ENCODE measurements around the gene GOLT1B.

Gene GOLT1B

DNA sequence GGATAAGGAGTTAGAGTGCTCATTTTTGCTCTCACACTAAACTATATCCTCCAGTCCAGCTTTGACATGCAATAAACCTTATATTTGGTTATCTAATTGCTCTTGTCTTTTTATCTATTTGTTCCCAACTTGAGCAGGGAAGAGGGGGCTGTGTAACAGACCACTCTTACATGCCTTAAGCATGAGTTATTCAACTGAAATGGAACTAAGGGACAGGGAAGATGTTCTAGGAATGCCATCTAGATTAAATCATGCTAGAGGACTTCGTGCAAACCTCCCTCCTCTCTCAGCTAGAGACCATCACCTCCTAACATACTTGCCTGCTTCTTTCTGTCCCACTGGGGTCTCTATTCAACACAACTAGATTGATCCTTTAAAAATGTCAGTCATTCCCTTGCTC is 45.1 kb downstream of the GOLT1B start:
- no peaks in the 10 kb centered on the region for H3K36me3 ChIP-seq (ENCODE audit: low read length)
- H3K4me3 ChIP-seq (ENCODE audit: insufficient read depth, low read length, poor library complexity, severe bottlenecking), result no peak overlapping the region
- H3F3A ChIP-seq (ENCODE audit: insufficient read depth), result no peaks in the 10 kb centered on the region
- no peak for TF ChIP-seq EZH2phosphoT487 (conservative IDR thresholded peaks at IDR 0.05; ENCODE audit: low read length)
- TF ChIP-seq CTCF (IDR thresholded peaks at IDR 0.05; ENCODE audit: insufficient read depth, low read length, poor library complexity, severe bottlenecking), result no peak
- no peaks in the 10 kb centered on the region for H3K79me2 ChIP-seq (ENCODE audit: insufficient read depth, low read length)
- H3K9ac ChIP-seq (ENCODE audit: low read length), result no peak overlapping the region
- no peaks in the 10 kb centered on the region for H4K20me1 ChIP-seq (ENCODE audit: low read depth, low read length)
- H3K9me2 ChIP-seq (replicated peaks; ENCODE audit: insufficient read depth, low read length), result no peaks in the 10 kb centered on the region
- no peaks in the 10 kb centered on the region for H3K9me3 ChIP-seq (ENCODE audit: insufficient read depth, low read length)
- no peak overlapping the region for H3K27ac ChIP-seq (ENCODE audit: low read depth, low read length)
- no peak overlapping the region for H2AFZ ChIP-seq (ENCODE audit: low read depth, low read length, severe bottlenecking)
- no peak overlapping the region for H3K4me2 ChIP-seq (ENCODE audit: low read depth, low read length, poor library complexity, severe bottlenecking)
- no peaks in the 10 kb centered on the region for H3K27me3 ChIP-seq (ENCODE audit: low read length)

DNA sequence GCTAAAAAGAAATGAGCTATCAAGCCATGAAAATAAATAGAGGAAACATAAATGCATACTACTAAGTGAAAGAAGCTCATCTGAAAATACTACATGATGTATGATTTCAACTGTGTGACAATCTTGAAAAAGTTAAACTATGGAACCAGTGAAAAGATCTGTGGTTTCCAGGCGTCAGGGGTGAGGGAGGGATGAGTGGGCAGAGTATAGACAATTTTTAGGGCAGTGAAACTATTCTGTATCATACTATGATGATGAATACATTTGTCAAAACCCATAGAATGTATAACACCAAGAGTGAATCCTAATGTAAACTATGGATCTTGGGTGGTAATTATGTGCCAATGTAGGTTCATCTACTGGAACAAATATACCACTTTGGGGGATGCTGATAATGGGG is 45.8 kb downstream of the GOLT1B start:
- no peaks in the 10 kb centered on the region for H3K9me2 ChIP-seq (replicated peaks; ENCODE audit: insufficient read depth, low read length)
- no peaks in the 10 kb centered on the region for H3K9me3 ChIP-seq (ENCODE audit: insufficient read depth, low read length)

DNA sequence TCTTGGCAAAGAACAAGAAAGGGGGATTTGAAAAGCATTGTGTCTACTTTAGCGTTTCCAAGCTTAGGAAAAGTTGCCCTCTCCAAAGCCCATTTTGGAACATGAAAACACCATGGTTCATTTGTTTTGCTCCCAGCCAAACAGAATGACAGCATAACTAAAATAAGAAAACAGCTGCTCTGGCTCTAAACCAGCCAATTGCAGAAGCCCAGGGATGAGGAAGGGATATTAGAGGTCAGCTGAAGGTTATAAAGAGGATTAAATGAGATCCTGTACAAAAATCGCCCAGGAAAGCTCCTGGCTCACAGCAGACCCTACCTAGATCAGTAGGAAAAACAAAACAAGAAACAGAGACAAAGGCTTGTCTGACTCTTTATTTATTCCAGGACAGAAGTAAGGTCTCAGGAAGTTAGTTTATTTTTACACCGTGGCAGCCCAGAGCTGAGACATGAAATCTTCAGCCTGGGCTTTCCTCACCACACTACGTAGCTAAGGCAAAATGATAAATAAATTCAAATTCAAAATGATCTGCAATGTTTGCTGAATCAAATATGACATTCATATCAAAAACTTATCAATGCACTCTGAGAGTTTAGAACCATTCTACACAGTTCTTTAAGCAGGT is 50.4 kb downstream of the GOLT1B start:
- H3F3A ChIP-seq (ENCODE audit: insufficient read depth), result no peaks in the 10 kb centered on the region
- no peaks in the 10 kb centered on the region for H3K79me2 ChIP-seq (ENCODE audit: insufficient read depth, low read length)
- no peaks in the 10 kb centered on the region for H3K36me3 ChIP-seq (ENCODE audit: low read length)
- H3K27me3 ChIP-seq (ENCODE audit: low read length), result no peaks in the 10 kb centered on the region
- H3K27ac ChIP-seq (ENCODE audit: low read depth, low read length), result no peak overlapping the region
- no peak overlapping the region for H3K4me2 ChIP-seq (ENCODE audit: low read depth, low read length, poor library complexity, severe bottlenecking)
- TF ChIP-seq EZH2phosphoT487 (conservative IDR thresholded peaks at IDR 0.05; ENCODE audit: low read length) (no peak), CTCF (IDR thresholded peaks at IDR 0.05; ENCODE audit: insufficient read depth, low read length, poor library complexity, severe bottlenecking) (no peak)
- no peak overlapping the region for H2AFZ ChIP-seq (ENCODE audit: low read depth, low read length, severe bottlenecking)
- no peak overlapping the region for H3K4me3 ChIP-seq (ENCODE audit: insufficient read depth, low read length, poor library complexity, severe bottlenecking)
- no peak overlapping the region for H3K9ac ChIP-seq (ENCODE audit: low read length)
- no peaks in the 10 kb centered on the region for H3K9me2 ChIP-seq (replicated peaks; ENCODE audit: insufficient read depth, low read length)
- no peaks in the 10 kb centered on the region for H3K9me3 ChIP-seq (ENCODE audit: insufficient read depth, low read length)
- no peaks in the 10 kb centered on the region for H4K20me1 ChIP-seq (ENCODE audit: low read depth, low read length)

More for the DNA sequence above, 45.8 kb downstream of the GOLT1B start:
- no peaks in the 10 kb centered on the region for H3K27me3 ChIP-seq (ENCODE audit: low read length)
- TF ChIP-seq CTCF (IDR thresholded peaks at IDR 0.05; ENCODE audit: insufficient read depth, low read length, poor library complexity, severe bottlenecking) (no peak), EZH2phosphoT487 (conservative IDR thresholded peaks at IDR 0.05; ENCODE audit: low read length) (no peak)
- H3K4me2 ChIP-seq (ENCODE audit: low read depth, low read length, poor library complexity, severe bottlenecking), result no peak overlapping the region
- H3K9ac ChIP-seq (ENCODE audit: low read length), result no peak overlapping the region
- H3K79me2 ChIP-seq (ENCODE audit: insufficient read depth, low read length), result no peaks in the 10 kb centered on the region
- H3F3A ChIP-seq (ENCODE audit: insufficient read depth), result no peaks in the 10 kb centered on the region
- H2AFZ ChIP-seq (ENCODE audit: low read depth, low read length, severe bottlenecking), result no peak overlapping the region
- H3K27ac ChIP-seq (ENCODE audit: low read depth, low read length), result no peak overlapping the region
- H3K4me3 ChIP-seq (ENCODE audit: insufficient read depth, low read length, poor library complexity, severe bottlenecking), result no peak overlapping the region
- no peaks in the 10 kb centered on the region for H3K36me3 ChIP-seq (ENCODE audit: low read length)
- H4K20me1 ChIP-seq (ENCODE audit: low read depth, low read length), result no peaks in the 10 kb centered on the region
